LNCAP (cell line): Measurements from ENCODE around the gene NEMP2.

ENCODE experiments used
- TF ChIP-seq, protein P1 (sequence below): fragments of 450-650 bp; IDR thresholded peaks from 2 replicates; pipeline ENCODE4 v1.5.1; 2017; ENCODE audit warnings: mild to moderate bottlenecking

Gene NEMP2

DNA sequence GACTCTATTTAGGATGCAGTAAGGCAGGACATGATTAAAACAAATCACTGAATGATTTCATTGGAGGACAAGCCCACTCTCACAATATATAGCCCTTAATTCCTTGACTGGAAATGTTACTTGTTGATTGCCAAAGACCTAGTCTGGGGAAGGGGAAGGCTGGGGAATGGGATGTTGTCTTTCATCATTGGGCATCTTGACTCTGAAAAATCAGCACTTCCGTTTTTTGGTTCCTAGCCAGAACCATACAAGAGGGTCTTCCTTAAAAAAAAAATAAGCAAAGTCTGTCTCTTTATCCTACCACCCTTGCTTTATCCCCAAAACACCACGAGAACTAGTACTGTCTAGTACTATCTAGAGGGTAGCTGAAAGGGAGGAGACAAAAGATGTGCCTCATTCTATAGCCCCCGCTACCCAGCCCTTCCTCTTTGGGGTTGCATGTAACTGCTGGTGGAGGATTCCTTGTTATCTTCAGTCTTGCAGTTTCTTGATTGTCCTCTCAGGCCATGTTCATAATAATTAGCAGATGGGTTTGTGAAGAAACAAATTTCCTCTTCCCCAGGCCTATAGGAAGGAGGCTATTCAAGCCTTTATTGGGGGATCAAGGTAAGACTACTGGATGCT lies 55.8 kb downstream of the NEMP2 start:
- TF ChIP-seq, protein P1, sequence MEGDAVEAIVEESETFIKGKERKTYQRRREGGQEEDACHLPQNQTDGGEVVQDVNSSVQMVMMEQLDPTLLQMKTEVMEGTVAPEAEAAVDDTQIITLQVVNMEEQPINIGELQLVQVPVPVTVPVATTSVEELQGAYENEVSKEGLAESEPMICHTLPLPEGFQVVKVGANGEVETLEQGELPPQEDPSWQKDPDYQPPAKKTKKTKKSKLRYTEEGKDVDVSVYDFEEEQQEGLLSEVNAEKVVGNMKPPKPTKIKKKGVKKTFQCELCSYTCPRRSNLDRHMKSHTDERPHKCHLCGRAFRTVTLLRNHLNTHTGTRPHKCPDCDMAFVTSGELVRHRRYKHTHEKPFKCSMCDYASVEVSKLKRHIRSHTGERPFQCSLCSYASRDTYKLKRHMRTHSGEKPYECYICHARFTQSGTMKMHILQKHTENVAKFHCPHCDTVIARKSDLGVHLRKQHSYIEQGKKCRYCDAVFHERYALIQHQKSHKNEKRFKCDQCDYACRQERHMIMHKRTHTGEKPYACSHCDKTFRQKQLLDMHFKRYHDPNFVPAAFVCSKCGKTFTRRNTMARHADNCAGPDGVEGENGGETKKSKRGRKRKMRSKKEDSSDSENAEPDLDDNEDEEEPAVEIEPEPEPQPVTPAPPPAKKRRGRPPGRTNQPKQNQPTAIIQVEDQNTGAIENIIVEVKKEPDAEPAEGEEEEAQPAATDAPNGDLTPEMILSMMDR, result no peak

DNA sequence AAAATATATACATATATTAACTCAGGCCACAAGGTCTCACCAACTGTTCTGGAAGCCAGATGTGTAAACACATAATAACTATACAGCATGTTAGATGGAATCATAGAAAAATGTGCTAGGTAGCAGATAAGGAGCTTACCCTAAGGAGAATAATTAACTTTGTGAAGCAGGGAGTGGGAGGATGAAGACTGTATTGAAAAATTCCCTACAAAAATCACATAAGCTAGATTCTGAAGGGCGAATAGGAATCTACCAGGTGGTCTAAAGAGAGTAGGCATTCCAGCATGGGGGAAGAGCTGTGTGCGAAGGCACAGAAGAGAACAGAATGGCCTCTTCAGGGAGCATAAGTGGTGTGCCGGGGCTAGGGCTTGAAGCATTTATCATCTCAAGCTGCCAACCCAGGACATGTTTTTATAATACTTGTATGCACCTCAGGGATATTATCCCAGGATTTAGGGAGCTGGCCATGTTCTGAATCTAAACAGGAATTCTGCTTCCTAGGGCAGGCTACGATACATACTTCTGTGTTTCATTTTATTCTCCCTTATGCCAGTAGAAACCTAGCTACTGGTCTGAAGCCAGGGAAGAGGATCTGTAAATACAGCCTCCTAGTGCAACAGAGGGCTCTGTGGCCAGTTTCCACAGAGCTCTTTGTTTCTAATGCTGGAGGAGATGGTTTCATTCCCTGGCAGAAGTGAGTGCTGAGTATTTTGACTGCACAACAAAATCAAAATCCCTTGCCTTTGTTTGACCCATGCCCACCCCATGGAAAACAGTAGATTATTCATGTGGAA lies 56.7 kb downstream of the NEMP2 start:
- TF ChIP-seq, protein P1, result no peak

DNA sequence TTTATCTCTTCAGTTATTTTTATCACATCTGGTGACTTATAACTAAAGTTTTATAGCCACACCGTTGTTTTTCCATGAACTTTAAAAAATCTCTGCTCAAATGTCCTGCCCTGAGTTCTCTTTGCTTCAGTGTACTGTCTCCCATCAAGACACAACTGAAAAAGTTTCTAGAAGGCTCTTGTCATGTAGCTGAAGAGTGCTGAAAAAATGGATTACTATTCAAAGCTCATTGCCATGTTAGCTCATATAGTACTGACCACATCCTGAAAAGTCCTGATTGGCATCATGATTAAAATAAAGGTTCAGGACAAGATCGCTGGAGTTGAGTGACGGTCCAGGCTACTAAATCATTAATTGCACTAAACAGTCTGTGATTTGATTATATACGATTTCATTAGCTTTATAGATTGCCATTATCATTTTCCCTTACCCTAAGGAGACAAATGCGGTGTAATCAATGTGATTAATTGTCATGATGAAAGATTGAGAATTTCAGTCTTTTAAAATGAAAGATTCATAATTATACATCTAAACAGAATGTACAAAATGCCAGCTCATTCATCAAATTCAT lies 64.2 kb downstream of the NEMP2 start:
- TF ChIP-seq, protein P1, result no peak

DNA sequence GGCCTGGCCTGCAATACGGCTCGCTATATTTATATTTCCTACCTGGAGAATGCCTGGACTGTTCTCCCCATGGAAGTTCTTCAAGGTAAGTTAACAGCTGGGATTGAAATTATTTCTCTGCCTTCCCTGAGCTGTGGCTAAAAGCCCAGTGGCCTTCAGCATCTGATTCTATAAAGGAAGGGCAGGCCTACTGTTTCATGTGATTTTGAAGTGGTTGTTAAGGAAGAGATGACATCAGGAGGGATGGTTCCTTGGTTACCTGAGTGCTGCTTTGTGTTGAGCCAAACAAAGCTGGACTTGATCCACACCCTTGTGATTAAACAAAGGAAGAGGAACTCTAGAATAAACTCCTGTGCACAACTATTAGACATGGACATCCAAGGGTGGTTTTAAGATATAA lies 64.8 kb downstream of the NEMP2 start:
- TF ChIP-seq, protein P1, result no peak

DNA sequence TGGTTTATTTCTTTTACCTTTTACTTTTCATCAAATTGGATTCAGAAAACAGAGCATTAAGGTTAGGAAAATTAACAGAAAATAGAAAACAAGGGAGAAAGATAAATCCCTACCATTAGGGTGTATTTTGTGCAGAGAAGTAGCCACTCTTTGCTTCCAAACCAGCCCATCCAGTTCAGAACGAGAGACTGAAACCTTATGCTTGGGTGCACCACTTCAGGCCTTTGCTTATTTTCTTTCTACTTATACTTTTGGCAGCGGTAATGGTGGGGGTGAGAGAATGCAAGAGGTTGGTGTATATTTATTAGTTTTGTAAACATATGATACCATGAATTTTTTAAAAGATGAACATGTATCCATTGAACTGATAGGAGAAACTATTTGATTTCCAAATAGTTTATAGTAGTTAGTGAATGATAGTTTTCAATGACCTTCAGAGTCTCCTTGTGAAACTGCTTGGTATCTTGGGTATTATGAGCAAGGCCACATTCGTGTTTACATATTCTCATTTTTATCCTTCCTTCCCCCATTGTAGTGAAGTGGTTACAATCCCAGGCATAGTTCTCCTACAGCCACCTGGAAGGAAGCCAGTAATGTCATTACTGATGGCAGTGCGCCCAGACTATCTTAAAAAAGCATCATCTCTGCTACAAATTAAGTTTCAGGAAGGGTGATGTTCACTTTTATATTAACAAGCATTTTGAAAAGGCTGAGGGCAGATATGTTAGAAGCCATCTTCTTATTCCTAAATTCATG lies 65.5 kb downstream of the NEMP2 start:
- TF ChIP-seq, protein P1, result no peak

DNA sequence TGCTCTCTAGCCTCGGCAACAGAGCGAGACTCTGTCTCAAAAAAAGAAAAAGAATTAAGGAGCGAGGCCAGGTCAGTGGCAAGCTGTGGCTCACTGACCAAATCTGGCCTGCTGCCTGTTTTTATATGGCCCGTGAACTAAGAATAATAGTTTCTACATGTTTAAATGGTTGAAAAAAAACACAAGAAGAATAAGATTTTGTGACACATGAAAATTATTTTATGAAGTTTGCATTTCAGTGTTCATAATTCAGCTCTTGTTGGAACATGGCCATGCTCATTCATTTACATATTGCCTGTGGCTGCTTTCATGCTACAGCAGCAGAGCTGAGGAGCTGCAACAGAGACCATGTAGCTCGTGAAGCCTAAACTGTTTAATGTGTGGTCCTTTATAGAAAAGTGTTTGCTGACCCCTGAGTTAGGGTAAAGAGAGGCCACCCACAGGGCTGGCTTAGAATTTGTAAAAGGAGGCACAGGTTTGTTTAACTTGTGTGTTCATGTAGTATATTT lies 66.9 kb downstream of the NEMP2 start:
- TF ChIP-seq, protein P1, result no peak

DNA sequence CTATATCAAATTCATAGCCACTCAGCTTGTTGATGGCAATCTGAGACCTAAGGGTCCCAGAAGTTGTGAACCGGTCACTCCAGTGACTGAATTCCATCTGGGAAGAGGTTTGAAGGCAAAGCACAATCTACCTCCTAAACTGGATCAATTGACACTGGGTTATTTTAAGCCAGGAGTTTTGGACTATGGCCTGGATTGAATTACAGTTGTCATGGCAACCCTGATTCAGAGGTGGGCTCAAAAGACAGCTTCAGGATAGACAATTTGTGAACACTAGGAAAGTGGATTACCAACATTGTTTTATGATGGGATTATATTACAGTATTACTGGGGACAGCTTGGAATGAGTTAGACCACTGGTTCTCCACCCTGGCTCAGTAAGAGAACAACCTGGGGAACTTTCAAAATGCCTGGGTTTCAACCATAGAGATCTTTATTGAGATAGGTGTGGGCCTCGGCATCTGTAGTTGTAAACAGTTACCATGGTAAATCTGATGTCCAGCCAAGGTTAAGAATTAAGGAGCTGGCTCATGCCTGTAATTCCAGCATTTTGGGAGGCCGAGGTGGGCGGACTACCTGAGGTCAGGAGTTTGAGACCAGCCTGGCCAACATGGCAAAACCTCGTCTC lies 67.6 kb downstream of the NEMP2 start:
- TF ChIP-seq, protein P1, result no peak
